ENCODE data around the gene CAT.

- TF ChIP-seq CTCF (conservative IDR thresholded peaks at IDR 0.05; ENCODE audit: low read length) (no peak), EZH2phosphoT487 (IDR thresholded peaks at IDR 0.05; ENCODE audit: borderline replicate concordance) (no peak)
These were observed 77.7 kb downstream of the CAT start for GRCh38 chr11:34516247-34517040.
